WI38 (cell line): ENCODE results near the gene KCNJ6.
"Not testable (repeated sequence)": the region's sequence is repeated elsewhere in the genome, so short reads cannot be mapped to it uniquely, and the experiment has no call there.

ENCODE experiments used
- H3K4me3 ChIP-seq: 2 replicates; pipeline ENCODE4 v1.5.1; 2011; ENCODE audit warnings: low read depth, mild to moderate bottlenecking, control low read depth, low read length
- TF ChIP-seq, protein P1 (sequence below): IDR thresholded peaks from 2 replicates; pipeline ENCODE4 v1.5.1; 2012; ENCODE audit warnings: low read depth, mild to moderate bottlenecking, control low read depth, low read length

The KCNJ6 gene

DNA sequence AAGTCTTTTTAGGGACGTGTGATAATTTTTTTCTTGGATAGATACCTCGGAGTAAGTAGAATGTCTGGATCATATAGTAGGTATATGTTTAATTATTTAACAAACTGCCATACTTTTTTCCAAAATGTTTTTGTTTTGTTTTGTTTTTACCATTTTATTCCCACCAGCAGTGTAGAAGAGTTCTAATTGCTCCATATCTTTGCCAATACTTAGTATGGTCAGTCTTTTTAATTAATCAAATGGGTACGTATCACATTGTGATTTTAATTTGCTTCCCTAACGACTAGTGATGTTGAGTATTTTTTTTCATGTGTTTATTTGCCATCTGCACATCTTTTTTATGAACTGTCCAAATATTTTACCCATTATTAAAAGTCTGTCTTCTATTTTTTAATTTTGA, 23.6 kb upstream of the KCNJ6 start:
- H3K4me3 ChIP-seq = no peak overlapping the region
- TF ChIP-seq, protein P1, sequence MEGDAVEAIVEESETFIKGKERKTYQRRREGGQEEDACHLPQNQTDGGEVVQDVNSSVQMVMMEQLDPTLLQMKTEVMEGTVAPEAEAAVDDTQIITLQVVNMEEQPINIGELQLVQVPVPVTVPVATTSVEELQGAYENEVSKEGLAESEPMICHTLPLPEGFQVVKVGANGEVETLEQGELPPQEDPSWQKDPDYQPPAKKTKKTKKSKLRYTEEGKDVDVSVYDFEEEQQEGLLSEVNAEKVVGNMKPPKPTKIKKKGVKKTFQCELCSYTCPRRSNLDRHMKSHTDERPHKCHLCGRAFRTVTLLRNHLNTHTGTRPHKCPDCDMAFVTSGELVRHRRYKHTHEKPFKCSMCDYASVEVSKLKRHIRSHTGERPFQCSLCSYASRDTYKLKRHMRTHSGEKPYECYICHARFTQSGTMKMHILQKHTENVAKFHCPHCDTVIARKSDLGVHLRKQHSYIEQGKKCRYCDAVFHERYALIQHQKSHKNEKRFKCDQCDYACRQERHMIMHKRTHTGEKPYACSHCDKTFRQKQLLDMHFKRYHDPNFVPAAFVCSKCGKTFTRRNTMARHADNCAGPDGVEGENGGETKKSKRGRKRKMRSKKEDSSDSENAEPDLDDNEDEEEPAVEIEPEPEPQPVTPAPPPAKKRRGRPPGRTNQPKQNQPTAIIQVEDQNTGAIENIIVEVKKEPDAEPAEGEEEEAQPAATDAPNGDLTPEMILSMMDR = no peak

DNA sequence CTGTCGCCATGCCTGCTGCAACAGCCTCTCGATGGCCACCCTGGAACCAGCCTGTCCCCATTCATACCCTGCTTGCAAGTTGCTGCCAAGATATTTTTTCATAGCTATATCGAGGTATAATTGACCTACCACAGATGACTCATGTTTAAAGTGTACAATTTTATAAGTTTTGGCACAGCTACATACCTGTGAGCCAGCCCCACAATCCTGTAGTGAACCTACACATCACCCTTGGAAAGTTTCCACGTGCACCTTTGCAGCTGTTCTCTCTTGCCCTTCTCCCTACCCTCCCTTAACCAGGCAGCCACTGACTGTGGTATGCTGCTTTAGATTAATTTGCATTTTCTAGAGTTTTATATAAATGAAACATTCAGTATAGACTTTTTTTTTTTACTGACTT, 23.0 kb upstream of the KCNJ6 start:
- no peak overlapping the region for H3K4me3 ChIP-seq
- TF ChIP-seq, protein P1 = no peak

DNA sequence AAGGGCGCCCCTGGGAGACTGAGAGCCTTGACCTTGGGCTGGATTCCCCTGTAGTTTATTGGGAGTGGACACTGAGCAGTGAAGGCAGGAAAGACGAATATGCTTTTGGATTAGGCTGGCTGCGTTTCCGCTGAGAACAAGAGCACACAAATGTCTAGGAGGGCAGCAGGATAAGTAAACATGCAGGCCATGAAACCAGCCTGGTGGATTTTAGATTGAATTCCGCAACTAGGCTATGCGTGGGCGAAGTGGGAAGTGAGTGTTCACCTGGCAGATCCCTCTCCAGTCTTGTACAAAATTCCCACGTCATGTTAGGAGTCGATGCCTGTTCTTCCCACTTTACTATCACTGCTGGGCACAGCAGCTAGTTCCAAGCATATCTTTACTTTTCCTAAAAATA, 21.4 kb upstream of the KCNJ6 start:
- H3K4me3 ChIP-seq = no peak overlapping the region
- TF ChIP-seq, protein P1 = no peak

DNA sequence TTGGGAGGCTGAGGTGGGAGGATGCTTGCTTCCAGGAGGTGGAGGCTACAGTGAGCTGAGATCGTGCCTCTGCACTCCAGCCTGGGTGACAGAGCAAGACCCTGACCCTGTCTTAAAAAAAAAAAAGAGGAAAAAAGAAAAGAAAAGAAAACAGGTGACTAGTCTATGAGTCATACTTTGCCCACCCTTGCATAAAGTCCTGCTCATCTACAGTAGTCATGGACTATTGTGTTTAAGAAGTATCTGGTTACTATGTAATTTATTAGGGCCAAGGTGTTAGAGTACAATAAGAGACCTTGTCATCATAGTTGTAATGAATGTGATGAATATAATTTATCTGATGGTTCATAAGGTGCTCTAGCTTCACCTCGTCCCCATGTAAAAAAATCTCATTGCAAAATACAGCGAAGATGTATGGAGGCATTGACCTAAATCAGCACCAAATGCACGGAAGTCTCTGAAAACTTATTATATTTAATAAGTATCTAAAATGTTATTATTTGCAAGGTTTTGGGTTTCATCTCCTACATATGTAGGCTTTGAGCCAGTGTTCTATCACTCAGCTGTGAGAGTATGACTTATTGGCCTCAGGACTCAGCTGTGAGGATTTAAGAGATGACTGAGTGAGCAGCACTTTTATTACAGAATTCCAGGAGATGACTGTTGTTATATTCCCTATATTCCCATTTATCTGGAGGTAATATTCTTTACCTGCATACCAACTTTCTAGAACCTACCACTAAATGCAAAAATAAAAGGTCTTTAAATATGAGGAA, 19.9 kb upstream of the KCNJ6 start:
- H3K4me3 ChIP-seq = no peak overlapping the region
- TF ChIP-seq, protein P1 = no peak

DNA sequence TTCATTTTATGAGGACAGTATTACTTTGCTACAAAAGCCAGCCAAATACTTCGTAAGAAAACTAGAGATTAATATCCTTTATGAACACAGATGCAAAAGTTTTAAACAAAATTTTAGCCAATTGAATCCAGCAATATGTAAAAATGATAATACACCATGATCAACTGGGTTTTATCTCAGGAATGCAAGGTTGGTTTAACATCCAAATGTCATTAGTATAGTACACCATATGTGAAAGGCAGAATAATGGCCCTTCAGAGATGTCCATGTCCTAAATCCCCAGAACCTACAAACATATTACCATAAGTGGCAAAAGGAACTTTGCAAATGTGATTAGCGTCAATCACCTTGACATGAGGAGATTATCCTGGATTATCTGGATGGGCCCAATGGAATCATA, 16.7 kb upstream of the KCNJ6 start:
- no peak overlapping the region for H3K4me3 ChIP-seq
- TF ChIP-seq, protein P1 = no peak

DNA sequence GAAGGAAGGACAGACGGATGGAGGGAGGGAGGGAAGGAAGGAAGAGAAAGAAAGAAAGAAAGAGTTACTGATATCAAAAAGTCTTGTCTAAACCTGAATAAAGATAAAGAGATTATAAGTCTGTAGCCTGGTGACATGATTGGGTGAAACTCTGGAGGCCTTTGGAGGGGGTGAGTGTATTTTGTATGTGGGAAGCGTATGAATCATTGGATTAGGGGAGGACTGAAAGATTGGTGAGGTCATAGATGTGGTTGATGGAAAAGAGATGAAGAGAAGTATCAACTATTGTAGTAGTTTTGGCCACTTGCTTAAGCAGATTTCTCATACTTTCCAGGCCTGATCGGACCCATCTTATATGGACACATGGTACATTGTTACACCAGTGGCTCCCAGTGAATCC, 11.5 kb upstream of the KCNJ6 start:
- TF ChIP-seq, protein P1 = no peak
- no peak overlapping the region for H3K4me3 ChIP-seq

DNA sequence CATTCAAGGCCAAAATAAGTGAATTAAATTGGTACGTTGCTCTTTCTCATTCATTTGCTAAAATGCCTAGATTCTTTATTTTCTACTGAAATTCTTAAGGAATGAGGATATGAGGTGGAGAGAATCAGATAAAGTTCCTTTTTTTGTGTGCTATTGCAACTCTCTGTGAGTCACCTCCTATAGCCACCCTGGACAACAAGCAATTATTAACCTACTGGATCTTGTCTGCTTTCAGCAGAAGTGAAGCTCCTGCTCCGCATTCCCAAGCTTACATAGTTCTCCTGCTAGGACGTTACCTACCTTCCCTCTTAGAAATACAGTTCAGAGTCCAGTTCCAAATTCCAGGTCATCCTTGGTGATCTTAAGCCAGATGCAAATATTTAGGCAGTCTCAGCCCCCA, 4.8 kb upstream of the KCNJ6 start:
- TF ChIP-seq, protein P1 = no peak
- H3K4me3 ChIP-seq = no peak overlapping the region

DNA sequence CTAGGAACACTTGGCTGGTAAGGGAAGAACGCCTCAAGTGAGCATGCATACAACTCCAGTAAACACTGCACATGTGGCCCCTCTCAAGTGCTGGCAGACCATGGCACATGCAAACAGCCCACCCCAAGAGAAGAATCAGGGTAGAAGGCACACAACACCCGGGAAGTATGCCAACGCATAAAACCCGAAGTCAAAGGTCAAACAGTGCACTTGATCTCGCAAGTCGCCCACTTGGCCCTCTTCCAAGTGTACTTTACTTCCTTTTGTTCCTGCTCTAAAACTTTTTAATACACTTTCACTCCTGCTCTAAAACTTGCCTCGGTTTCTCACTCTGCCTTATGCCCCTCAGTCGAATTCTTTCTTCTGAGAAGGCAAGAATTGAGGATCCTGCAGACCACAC, 4.0 kb upstream of the KCNJ6 start:
- not testable (repeated sequence) for H3K4me3 ChIP-seq
